Measurements from ENCODE around the gene HSD17B7. TPM values are rescaled to one million over a fixed set of nuclear protein-coding genes. Genes with fewer than 3 reads are reported as not detected.

HSD17B7 gene
- total and polyA plus RNA-seq, 2 of the 8 experiments (the other 6 are each of a cell fraction or from before 2014, with no cell fraction given): 31.0 to 37.8 TPM

GRCh38 chr1:162779043-162779442, 11.5 kb upstream of the HSD17B7 start:
- FAIRE-seq (no peak), DNase-seq (ENCODE audit: low read depth in 1 of 2, low spot score in 2 of 2) (no peak)
- Histone ChIP-seq H4K20me1 (replicated peaks in 1 of 2; ENCODE audit: control insufficient read depth in 1 of 2, insufficient read depth in 2 of 2, low read length in 2 of 2) (no peaks in the 10 kb centered on the region), H2AFZ (ENCODE audit: low read length) (no peak overlapping the region), H2AK5ac (ENCODE audit: low read depth, low read length) (no peak overlapping the region), H3K4me2 (ENCODE audit: insufficient read depth in 1 of 2, low read depth in 2 of 2, low read length in 2 of 2) (no peak overlapping the region), H3K23ac (ENCODE audit: insufficient read length) (no peak overlapping the region), H4K91ac (replicated peaks; ENCODE audit: insufficient read length, low read length) (no peak overlapping the region), H2BK15ac (ENCODE audit: low read length) (no peak overlapping the region), H3K4me3 (ENCODE audit: extremely low read depth in 1 of 4, insufficient read depth in 2 of 4, low read depth in 3 of 4, low read length in 4 of 4) (no peak overlapping the region), H4K8ac (ENCODE audit: extremely low read depth, insufficient read depth, low read length) (no peak overlapping the region), H3K18ac (ENCODE audit: extremely low read depth, low read length) (no peak overlapping the region), H4K5ac (ENCODE audit: insufficient read length, low read depth, low read length) (no peak overlapping the region), H2BK20ac (ENCODE audit: low read length) (no peak overlapping the region), H3K27ac (ENCODE audit: low read depth, low read length) (no peak overlapping the region), H3K14ac (ENCODE audit: insufficient read length) (no peak overlapping the region), H2BK120ac (replicated peaks; ENCODE audit: low read depth, low read length) (no peak overlapping the region), H3K79me2 (ENCODE audit: control insufficient read depth in 1 of 2, insufficient read depth in 2 of 2, low read length in 2 of 2) (no peaks in the 10 kb centered on the region), H3K4ac (replicated peaks; ENCODE audit: insufficient read length, low read depth, low read length) (no peak overlapping the region), H3K36me3 (ENCODE audit: control insufficient read depth in 2 of 4, insufficient read depth in 4 of 4, low read length in 3 of 4) (no peaks in the 10 kb centered on the region), H3K9me3 (ENCODE audit: insufficient read depth in 2 of 2, low read depth in 1 of 2, low read length in 1 of 2) (no peaks in the 10 kb centered on the region), H3K23me2 (ENCODE audit: low read depth, low read length) (no peaks in the 10 kb centered on the region), H3K9ac (replicated peaks in 1 of 4; ENCODE audit: extremely low read depth in 1 of 4, low read depth in 3 of 4, low read length in 3 of 4) (no peak overlapping the region), H3K79me1 (ENCODE audit: low read depth, low read length) (no peaks in the 10 kb centered on the region), H2BK5ac (ENCODE audit: low read depth, low read length) (no peak overlapping the region), H3K27me3 (replicated peaks in 1 of 4; ENCODE audit: control insufficient read depth in 3 of 4, extremely low read depth in 1 of 4, insufficient read depth in 3 of 4, low read length in 3 of 4) (peaks cover 0 to 2% (median 0%) of the 10 kb centered on the region in 4 experiments; a peak in 1 of 7 replicates), H3K56ac (replicated peaks; ENCODE audit: insufficient read length, low read depth, low read length) (no peak overlapping the region), H2BK12ac (ENCODE audit: low read depth, low read length) (no peak overlapping the region), H3K4me1 (replicated peaks in 1 of 4; ENCODE audit: control insufficient read depth in 3 of 4, insufficient read depth in 4 of 4, low read length in 3 of 4) (0 out of 7 replicates have a peak, but pooled peaks cover 0 to 2% (median 0%) of the 10 kb centered on the region in 4 experiments)
- 100% methylated on average over 1 of the region's 1 CpG; no CpG with 5 or more reads in 1 of the 2 experiments for WGBS, 2 experiments (ENCODE audit: extremely low coverage in 1 of 2, insufficient coverage in 1 of 2, insufficient read length in 1 of 2, insufficient replicate concordance in 2 of 2, low coverage in 1 of 2, low lambda C conversion rate in 2 of 2, missing lambda C conversion rate in 1 of 2)
- ChIA-PET CTCF (ENCODE audit: partially characterized antibody) (no interaction called here), POLR2A (ENCODE audit: partially characterized antibody) (interaction anchor here (0.6 kb wide), 1 partner anchor 42 kb away, joined by 3 read pairs; no protein-coding TSS in a partner anchor)
- TF ChIP-seq BRCA1 (IDR thresholded peaks at IDR 0.05; ENCODE audit: low read depth, low read length) (no peak), CREB1 (IDR thresholded peaks at IDR 0.05) (no peak), CBX8 (IDR thresholded peaks at IDR 0.05; ENCODE audit: borderline replicate concordance, low read depth, low read length) (no peak), SIRT6 (IDR thresholded peaks at IDR 0.05; ENCODE audit: low read length) (no peak), JUND (IDR thresholded peaks at IDR 0.05; ENCODE audit: low read length) (no peak)
